ENCODE measurements around the gene NQO2. TPM values are rescaled to one million over a fixed set of nuclear protein-coding genes. Genes with fewer than 3 reads are reported as not detected.
"Not testable (repeated sequence)": the region's sequence is repeated elsewhere in the genome, so short reads cannot be mapped to it uniquely, and the experiment has no call there.

NQO2 gene
- total RNA-seq, 1 donor from 2014 or later, result 43.2 TPM

GRCh38 chr6:2988426-2989331 lies 11.0 kb upstream of the NQO2 start:
- intact Hi-C loops (cut with micrococcal nuclease), result loop anchor here (1.0 to 2.0 kb wide), 17 partner anchors 11 to 1030 kb away; partner anchors contain the start of genes BPHL, NQO2, RIPK1 and SERPINB6

GRCh38 chr6:2989332-2990247 lies 10.1 kb upstream of the NQO2 start:
- intact Hi-C loops (cut with micrococcal nuclease), result loop anchor here (1.0 to 2.0 kb wide), 17 partner anchors 10 to 1029 kb away; partner anchors contain the start of genes BPHL, NQO2, RIPK1 and SERPINB6

- intact Hi-C loops (cut with micrococcal nuclease), result no loop called here
Observed at GRCh38 chr6:2990248-2990931, 9.3 kb upstream of the NQO2 start.

- intact Hi-C loops (cut with micrococcal nuclease), result no loop called here
Observed at GRCh38 chr6:2990932-2991506, 8.7 kb upstream of the NQO2 start.

- intact Hi-C loops (cut with micrococcal nuclease), result no loop called here
Observed at GRCh38 chr6:2992330-2992979, 7.2 kb upstream of the NQO2 start.

GRCh38 chr6:2993755-2994317 lies 5.9 kb upstream of the NQO2 start:
- intact Hi-C loops (cut with micrococcal nuclease), result no loop called here

- intact Hi-C loops (cut with micrococcal nuclease), result loop anchor here (1.0 to 5.0 kb wide), 2 partner anchors 734 to 751 kb away; partner anchors contain the start of gene GMDS
Observed at GRCh38 chr6:2998249-2998997, 1.3 kb upstream of the NQO2 start.

- intact Hi-C loops (cut with micrococcal nuclease), result loop anchor here (1.0 to 5.0 kb wide), 10 partner anchors 10 to 752 kb away; partner anchors contain the start of genes BPHL, GMDS, PSMG4 and RIPK1
Observed at GRCh38 chr6:2998998-2999617, 586 bp upstream of the NQO2 start.

GRCh38 chr6:3001146-3001772 lies 1.6 kb downstream of the NQO2 start:
- intact Hi-C loops (cut with micrococcal nuclease), result no loop called here

GRCh38 chr6:3001773-3002293 lies 2.1 kb downstream of the NQO2 start:
- intact Hi-C loops (cut with micrococcal nuclease), result loop anchor here (1.0 kb wide), 1 partner anchor 9 kb away; no protein-coding TSS in a partner anchor

GRCh38 chr6:3003226-3003625 lies 3.5 kb downstream of the NQO2 start:
- intact Hi-C loops (cut with micrococcal nuclease), result not testable (repeated sequence)

GRCh38 chr6:3005077-3005476 lies 5.4 kb downstream of the NQO2 start:
- intact Hi-C loops (cut with micrococcal nuclease), result no loop called here

- intact Hi-C loops (cut with micrococcal nuclease), result no loop called here
Observed at GRCh38 chr6:3005874-3006273, 6.2 kb downstream of the NQO2 start.

- intact Hi-C loops (cut with micrococcal nuclease), result no loop called here
Observed at GRCh38 chr6:3006476-3006875, 6.8 kb downstream of the NQO2 start.

GRCh38 chr6:3007571-3007970 lies 7.9 kb downstream of the NQO2 start:
- intact Hi-C loops (cut with micrococcal nuclease), result no loop called here

GRCh38 chr6:3008712-3009265 lies 9.1 kb downstream of the NQO2 start:
- intact Hi-C loops (cut with micrococcal nuclease), result not testable (repeated sequence)

- intact Hi-C loops (cut with micrococcal nuclease), result no loop called here
Observed at GRCh38 chr6:3009930-3010329, 10.2 kb downstream of the NQO2 start.
